AG09309 (cell line): ENCODE results near the gene LHFPL6.

Source experiments
- DNase-seq: peaks from one replicate; pipeline ENCODE4 v3.0.0-alpha.2; 2010; ENCODE audit warnings: low read depth
- H3K4me3 ChIP-seq: 2 replicates; pipeline ENCODE4 v1.5.1; 2011; ENCODE audit warnings: mild to moderate bottlenecking, low read depth, low read length, moderate library complexity; ENCODE audit not compliant: control insufficient read depth
- TF ChIP-seq, protein P1 (sequence below): IDR thresholded peaks from 2 replicates; pipeline ENCODE4 v1.5.1; 2011; ENCODE audit warnings: mild to moderate bottlenecking, low read depth, low read length, inconsistent platforms; ENCODE audit not compliant: insufficient read depth, control insufficient read depth; ENCODE audit errors: missing control alignments

LHFPL6 gene

DNA sequence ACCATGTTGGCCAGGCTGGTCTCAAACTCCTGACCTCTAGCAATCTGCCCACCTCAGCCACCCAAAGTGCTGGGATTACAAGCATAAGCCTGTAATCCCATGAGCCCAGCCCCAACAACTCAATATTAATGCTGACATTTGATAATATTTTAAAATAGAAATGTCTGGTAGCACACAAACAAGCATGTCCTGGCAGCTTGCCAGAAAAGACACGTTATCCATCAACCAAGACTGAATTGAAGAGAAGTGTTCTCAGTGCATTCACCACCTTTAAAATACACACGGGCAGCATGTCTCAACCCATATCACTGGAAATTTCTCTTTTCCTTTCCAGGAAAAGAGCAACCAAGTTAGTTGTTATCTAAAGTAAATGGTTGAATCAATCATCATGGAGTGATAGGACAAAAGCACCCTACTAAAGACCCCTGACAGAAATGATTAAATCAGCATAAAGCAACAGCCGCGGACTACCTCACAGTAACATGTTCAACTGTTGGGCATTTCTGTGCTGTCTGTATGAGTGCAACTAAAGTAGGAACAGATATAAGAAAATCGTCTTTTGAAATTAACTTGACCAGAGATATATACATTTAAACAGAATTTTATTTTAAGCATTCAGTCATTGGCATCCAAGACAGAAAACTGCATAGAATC lies 25.0 kb downstream of the LHFPL6 start:
- TF ChIP-seq, protein P1, sequence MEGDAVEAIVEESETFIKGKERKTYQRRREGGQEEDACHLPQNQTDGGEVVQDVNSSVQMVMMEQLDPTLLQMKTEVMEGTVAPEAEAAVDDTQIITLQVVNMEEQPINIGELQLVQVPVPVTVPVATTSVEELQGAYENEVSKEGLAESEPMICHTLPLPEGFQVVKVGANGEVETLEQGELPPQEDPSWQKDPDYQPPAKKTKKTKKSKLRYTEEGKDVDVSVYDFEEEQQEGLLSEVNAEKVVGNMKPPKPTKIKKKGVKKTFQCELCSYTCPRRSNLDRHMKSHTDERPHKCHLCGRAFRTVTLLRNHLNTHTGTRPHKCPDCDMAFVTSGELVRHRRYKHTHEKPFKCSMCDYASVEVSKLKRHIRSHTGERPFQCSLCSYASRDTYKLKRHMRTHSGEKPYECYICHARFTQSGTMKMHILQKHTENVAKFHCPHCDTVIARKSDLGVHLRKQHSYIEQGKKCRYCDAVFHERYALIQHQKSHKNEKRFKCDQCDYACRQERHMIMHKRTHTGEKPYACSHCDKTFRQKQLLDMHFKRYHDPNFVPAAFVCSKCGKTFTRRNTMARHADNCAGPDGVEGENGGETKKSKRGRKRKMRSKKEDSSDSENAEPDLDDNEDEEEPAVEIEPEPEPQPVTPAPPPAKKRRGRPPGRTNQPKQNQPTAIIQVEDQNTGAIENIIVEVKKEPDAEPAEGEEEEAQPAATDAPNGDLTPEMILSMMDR, result no peak
- no peak overlapping the region for H3K4me3 ChIP-seq

DNA sequence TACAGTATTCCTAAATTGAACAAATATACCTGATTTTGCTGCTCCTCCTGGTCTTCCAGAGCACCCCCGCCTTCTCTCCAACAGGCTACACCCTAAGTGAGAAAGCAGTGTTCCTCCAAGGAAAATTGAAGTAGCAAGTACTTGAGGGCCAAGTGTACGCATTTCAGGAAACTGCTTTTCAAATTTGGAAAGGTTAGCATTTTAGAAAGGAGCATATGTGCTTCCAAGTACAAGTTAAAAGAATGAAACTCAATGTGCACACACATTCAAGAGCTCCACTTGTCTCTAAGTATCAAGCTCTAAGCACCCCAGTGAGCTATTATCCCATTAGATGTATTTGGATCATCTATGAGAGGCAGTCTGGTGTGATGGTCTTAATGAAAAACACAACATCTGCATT lies 25.8 kb downstream of the LHFPL6 start:
- DNase-seq, result no peak
- TF ChIP-seq, protein P1, result no peak
- H3K4me3 ChIP-seq, result no peak overlapping the region

More for the DNA sequence above, 25.0 kb downstream of the LHFPL6 start:
- no peak for DNase-seq

DNA sequence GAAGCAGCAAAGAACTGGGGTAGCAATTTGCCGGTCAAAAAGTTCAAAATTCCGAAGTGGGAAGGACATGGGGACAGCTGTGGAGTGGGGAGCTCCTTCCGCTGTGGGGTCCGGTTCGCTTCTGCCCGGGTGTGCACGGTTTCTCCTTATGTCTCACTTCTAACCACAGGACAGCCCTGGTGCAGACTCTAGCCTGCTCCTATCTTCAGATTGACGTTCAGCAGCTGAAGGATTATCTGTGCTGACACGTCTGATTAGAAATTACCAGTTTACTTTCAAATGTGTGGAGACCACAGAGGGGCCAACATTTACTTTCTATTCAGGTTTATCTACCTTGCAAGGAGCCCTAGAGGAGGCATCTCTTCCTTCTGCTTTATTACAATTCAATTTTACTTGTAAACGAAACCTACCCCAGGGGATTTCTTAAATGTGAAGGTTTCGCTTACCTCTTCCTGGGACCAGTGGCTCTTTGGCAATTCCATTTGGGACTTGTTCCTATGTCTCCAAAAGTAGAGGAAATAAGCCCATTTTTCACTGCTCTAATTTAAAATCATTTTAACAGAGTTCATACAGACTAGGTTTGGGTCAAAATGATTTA lies 27.3 kb downstream of the LHFPL6 start:
- no peak for DNase-seq
- TF ChIP-seq, protein P1, result no peak
- H3K4me3 ChIP-seq, result no peak overlapping the region

DNA sequence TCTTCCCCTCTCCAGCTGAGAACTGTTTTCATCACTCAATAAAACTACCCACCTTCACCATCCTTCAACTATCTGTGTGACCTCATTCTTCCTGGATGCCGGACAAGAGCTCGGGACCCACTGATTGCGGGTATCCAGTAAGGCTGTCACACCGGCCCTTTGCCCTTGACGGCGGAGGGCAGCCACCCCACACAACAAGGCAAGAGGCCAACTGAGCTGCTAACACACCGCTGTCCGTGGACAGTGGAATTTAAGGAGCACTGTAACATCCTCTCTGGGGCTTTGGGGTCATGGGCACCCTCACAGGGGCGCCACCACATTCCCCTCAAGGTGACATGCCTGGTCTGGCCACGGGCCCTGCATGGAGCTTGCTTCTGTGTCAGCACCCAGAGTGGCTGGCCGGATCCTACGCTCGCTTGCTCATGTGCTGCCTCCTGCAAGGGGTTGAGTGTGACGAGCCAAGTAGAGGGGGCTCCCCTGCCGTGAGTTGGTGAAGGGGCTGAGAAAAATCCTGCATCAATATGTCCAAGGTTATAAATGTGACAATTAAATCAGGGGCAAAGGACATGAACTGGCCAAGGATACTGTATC lies 31.4 kb downstream of the LHFPL6 start:
- no peak overlapping the region for H3K4me3 ChIP-seq
- TF ChIP-seq, protein P1, result no peak
- DNase-seq, result no peak

DNA sequence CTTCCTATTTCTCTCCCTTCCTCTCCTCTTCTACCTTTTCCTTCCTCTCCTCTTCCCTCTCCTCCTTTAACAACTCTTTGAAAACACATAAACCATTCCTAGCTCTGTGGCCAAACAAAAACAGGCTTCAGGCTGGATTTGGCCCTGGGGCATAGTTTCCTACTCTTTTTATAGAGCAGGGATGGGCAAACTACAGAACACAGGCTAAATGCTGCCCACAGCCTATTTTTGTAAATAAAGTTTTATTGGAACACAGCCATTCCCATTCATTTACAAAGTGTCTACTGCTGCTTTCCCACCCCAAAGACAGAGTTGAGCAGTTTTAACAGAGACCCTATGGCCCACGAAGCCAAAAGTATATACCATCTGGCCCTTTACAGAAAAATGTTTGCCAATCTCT lies 35.4 kb downstream of the LHFPL6 start:
- TF ChIP-seq, protein P1, result no peak
- no peak for DNase-seq
- H3K4me3 ChIP-seq, result no peak overlapping the region

DNA sequence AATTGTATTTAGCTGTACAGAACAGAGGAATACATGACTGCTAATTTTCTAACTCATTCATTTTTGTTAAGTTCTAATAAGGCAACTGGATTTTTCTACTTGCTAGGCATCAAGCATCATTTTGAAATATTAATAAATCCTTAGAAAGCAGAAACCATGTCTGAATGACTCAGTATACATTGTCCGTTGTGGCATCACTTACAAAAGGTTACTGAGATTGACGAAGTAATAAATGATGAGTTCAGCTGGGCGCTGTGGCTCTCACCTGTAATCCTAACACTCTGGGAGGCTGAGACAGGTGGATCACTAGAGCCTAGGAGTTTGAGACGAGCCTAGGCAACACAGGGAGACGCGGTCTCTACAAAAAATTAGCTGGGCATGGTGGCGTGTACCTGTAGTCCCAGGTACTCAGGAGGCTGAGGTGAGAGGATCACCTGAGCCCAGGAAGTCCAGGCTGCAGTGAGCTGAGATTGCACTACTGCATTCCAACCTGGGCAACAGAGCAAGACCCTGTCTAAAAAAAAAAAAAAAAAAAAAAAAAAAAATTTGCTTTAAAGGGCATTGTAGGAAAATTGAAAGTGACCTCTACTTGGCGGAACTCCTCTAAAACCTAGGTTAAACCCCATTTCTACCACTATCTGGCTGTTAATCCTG lies 36.6 kb downstream of the LHFPL6 start:
- no peak overlapping the region for H3K4me3 ChIP-seq
- DNase-seq, result no peak
- TF ChIP-seq, protein P1, result no peak
